Nephron (organoid): ENCODE data around the gene BET1L.
"Not testable (repeated sequence)": the region's sequence is repeated elsewhere in the genome, so short reads cannot be mapped to it uniquely, and the experiment has no call there.

Source experiments
- H3K27ac Mint-ChIP-seq, 3 experiments: 2 replicates each; pipeline ENCODE4 v1.8.0; 2020; ENCODE audit warnings: mixed read lengths in 3 of 3, mild to moderate bottlenecking in 2 of 3, moderate library complexity in 1 of 3
- H3K27me3 Mint-ChIP-seq: 2 replicates; pipeline ENCODE4 v1.8.0; 2021; ENCODE audit warnings: low read depth, mild to moderate bottlenecking, moderate library complexity, mixed read lengths
- H3K36me3 Mint-ChIP-seq: 2 replicates; pipeline ENCODE4 v1.8.0; 2020; ENCODE audit warnings: low read depth, mixed read lengths
- H3K4me1 Mint-ChIP-seq: 2 replicates; pipeline ENCODE4 v1.8.0; 2020; ENCODE audit warnings: mixed read lengths
- H3K4me3 Mint-ChIP-seq, 3 experiments: 2 replicates each; pipeline ENCODE4 v1.8.0; 2020; ENCODE audit warnings: mild to moderate bottlenecking in 3 of 3, mixed read lengths in 3 of 3, moderate library complexity in 2 of 3
- H3K9me3 Mint-ChIP-seq: 2 replicates; pipeline ENCODE4 v1.8.0; 2020; ENCODE audit warnings: mixed read lengths
- TF ChIP-seq, protein P1 (sequence below), 3 experiments: fragments of 200-600 bp; sonication (generic); IDR thresholded peaks; one replicate each; pipeline ENCODE4 v1.5.0; 2021; ENCODE audit warnings: antibody characterized with exemption in 3 of 3; ENCODE audit not compliant: unreplicated experiment in 3 of 3

Gene BET1L

DNA sequence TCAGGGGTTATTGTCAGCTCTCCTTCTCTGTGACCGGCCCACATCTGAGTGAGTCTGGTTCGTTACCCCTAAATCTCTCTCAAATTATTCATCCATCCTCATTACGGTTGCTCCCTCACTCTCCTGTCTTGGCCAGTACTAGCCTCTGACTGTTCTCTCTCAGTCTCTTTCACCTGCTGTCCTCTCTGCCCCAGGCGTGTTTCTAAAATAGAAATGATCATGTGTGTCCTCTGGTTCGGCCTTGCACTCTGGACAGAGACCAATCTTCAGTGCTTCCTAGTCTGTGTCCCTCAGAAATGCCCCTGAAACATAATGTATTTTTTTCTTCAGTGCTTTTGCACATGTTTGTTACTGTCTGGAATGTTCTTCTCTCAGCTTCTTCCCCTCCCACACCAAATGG, 34.4 kb upstream of the BET1L start:
- TF ChIP-seq, protein P1, sequence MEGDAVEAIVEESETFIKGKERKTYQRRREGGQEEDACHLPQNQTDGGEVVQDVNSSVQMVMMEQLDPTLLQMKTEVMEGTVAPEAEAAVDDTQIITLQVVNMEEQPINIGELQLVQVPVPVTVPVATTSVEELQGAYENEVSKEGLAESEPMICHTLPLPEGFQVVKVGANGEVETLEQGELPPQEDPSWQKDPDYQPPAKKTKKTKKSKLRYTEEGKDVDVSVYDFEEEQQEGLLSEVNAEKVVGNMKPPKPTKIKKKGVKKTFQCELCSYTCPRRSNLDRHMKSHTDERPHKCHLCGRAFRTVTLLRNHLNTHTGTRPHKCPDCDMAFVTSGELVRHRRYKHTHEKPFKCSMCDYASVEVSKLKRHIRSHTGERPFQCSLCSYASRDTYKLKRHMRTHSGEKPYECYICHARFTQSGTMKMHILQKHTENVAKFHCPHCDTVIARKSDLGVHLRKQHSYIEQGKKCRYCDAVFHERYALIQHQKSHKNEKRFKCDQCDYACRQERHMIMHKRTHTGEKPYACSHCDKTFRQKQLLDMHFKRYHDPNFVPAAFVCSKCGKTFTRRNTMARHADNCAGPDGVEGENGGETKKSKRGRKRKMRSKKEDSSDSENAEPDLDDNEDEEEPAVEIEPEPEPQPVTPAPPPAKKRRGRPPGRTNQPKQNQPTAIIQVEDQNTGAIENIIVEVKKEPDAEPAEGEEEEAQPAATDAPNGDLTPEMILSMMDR (IDR thresholded peaks at IDR 0.05; ENCODE audit: unreplicated experiment in 3 of 3) = no peak
- Mint-ChIP-seq H3K36me3 (peaks cover 48% of the 10 kb centered on the region), H3K27ac (peak overlapping the region in 1 of 3 experiments; percentile 67), H3K9me3 (no peaks in the 10 kb centered on the region), H3K4me1 (peaks cover 16% of the 10 kb centered on the region), H3K4me3 (peak overlapping the region; percentile 19 to 26 (median 26)), H3K27me3 (no peaks in the 10 kb centered on the region)

DNA sequence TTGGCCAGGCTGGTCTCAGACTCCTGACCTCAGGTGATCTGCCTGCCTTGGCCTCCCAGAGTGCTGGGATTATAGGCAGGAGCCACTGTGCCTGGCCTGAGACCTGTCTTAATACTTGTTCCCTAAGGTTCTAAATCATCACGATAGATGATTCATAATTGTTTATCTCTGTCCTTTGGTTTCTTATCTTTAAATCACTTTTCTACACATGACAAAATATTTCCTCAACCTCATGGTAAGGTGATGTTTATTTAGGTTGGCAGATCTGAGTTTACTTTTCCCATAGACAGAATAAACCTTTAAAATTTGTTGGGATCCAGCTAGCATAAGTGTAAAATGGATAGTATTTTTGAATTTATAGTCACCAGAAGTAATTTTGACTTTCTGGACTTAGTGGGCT, 33.1 kb upstream of the BET1L start:
- H3K27me3 Mint-ChIP-seq = no peaks in the 10 kb centered on the region
- TF ChIP-seq, protein P1 (IDR thresholded peaks at IDR 0.05; ENCODE audit: unreplicated experiment in 3 of 3) = no peak
- no peak overlapping the region for H3K27ac Mint-ChIP-seq
- peaks cover 21% of the 10 kb centered on the region for H3K4me1 Mint-ChIP-seq
- H3K36me3 Mint-ChIP-seq = peaks cover 35% of the 10 kb centered on the region
- H3K4me3 Mint-ChIP-seq = no peak overlapping the region
- H3K9me3 Mint-ChIP-seq = no peaks in the 10 kb centered on the region

DNA sequence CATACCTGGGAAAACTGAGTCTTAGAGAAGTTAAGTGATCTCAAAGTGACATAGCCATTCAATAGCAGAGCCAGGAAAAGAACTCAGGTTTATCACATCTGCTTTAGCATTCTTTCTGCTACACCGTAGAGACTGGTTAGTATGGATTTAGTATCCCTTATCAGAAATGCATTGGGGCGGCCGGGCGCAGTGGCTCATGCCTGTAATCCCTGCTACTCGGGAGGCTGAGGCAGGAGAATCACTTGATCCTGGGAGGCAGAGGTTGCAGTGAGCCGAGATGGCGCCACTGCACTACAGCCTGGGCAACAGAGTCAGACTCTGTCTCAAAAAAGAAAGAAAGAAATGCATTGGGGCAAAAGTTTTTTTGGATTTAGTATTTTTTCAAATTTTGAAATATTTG, 31.1 kb upstream of the BET1L start:
- H3K4me3 Mint-ChIP-seq = peak overlapping the region; percentile 98 to 100 (median 99)
- H3K9me3 Mint-ChIP-seq, H3K27me3 Mint-ChIP-seq: not testable (repeated sequence)
- H3K4me1 Mint-ChIP-seq = peaks cover 24% of the 10 kb centered on the region
- peak overlapping the region in 1 of 3 experiments; percentile 99 for H3K27ac Mint-ChIP-seq
- peaks cover 25% of the 10 kb centered on the region for H3K36me3 Mint-ChIP-seq

DNA sequence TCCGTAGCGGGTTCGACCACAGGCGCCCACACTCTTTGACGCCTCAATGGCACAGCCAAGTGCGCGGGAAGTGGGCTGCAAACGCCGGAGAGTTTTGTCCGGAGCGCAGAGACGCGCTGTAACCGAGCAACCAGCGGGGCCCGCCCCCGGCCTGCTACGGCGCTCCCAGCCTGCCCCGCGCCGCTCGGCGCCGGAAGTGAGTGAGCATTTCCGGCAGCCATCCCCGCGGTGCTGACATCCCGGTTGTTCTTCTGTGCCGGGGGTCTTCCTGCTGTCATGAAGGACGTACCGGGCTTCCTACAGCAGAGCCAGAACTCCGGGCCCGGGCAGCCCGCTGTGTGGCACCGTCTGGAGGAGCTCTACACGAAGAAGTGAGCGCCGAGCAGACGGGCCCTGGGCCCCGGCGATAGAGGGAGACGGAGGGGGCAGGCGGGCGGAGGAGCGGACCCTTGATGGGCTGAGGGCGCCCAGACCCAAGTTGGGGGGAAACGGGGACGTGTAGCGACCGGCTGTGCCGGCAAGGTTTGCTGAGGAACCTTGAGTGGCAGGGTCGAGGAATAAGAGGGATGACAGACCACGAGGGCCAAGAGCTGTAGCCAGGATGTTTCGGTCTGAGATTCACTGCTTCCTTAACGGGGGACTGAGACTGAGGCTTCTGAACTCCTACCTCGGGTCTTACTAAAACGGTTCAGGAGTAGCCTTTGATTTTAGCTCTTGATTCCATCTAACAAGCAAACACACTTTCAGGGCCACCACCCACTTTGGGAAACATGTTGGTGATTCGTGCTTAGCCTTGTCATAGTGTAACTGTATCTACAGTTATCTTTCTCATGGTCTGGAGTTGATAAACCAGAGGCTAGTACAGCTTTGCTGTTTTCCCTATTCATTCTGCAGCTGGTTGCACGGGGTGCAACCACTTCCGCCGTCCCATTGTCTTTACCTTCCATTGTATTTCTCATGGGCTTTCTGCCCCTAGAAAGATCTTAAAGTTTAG, 29.9 kb upstream of the BET1L start, which contains the start of gene PSMD13:
TSS of gene PSMD13 (plus strand) at position 203 of the 994 bp plus-strand sequence. CDS start at position 277, 74 bp downstream.
- TF ChIP-seq, protein P1 (IDR thresholded peaks at IDR 0.05; ENCODE audit: unreplicated experiment in 3 of 3) = peak in 1 of 3 experiments; percentile 6
- Mint-ChIP-seq H3K4me1 (peaks cover 23% of the 10 kb centered on the region), H3K27ac (peak within 1 kb of the TSS; percentile 95 to 99 (median 96)), H3K27me3 (no peaks in the 10 kb centered on the region), H3K4me3 (peak within 1 kb of the TSS; percentile 98 to 100 (median 99)), H3K9me3 (no peaks in the 10 kb centered on the region), H3K36me3 (peaks cover 23% of the 10 kb centered on the region)

DNA sequence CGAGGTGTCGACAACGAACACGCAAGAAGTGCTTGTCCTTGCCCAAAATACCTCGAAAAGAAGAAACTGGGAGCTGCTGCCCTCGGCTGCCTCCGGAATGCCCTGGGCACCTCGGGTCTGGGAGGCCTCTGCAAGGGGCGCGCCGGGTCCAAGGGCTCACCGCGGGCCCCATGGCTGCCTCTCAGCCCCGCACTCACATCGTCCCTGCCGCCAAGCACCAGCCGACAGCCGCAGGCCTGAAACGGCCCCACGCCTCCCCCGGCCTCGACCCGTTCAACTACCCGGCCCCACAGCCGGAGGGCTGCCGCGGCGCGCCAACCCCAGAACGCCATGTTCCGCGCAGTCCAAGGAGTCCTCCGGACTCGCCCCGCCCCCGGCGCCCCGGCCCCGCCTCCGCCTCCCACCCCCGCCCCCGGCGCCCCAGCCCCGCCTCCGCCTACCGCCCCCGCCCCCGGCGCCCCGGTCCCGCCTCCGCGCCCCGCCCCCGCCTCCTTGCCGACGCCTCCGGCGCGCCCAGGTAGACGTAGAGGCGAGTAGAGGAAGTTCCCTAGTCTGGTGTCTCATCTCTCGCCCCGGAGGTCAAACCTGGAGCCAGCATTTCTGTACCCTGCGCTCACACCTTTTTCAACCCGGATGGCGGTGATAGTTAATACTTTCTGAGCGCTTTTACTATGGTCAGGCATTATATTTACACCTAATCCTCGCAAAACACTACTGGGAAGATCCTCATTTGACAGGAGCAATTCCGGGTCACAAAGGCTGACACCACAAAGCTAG, 29.0 kb upstream of the BET1L start, which contains the start of gene SIRT3:
TSS of gene SIRT3 (minus strand) at position 346 of the 777 bp plus-strand sequence. CDS start at position 332, 14 bp downstream.
- Mint-ChIP-seq H3K27ac (peak within 1 kb of the TSS; percentile 95 to 99 (median 96)), H3K4me3 (peak within 1 kb of the TSS; percentile 98 to 100 (median 99)), H3K27me3 (no peaks in the 10 kb centered on the region), H3K4me1 (peaks cover 17% of the 10 kb centered on the region), H3K36me3 (peaks cover 14% of the 10 kb centered on the region), H3K9me3 (no peaks in the 10 kb centered on the region)
- TF ChIP-seq, protein P1 (IDR thresholded peaks at IDR 0.05; ENCODE audit: unreplicated experiment in 3 of 3) = peak; percentile 12 to 26 (median 13)

DNA sequence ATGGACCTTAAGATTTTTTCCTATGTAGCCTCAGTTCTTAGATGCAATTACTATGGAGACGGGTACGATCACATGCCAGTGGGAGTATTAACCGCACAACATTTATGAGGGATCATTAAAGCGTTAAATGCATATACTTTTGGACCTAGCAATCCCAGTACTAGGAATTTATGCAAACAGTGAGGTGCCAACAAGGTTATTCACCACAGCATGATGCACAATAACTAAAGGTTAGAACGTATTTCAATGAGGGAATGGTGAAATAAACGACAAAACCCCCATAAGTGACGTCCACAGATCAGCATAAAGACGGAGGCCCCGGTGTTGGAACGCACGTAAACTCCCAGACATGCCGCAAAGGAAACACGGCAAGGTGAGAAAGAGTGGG, 28.4 kb upstream of the BET1L start:
- Mint-ChIP-seq H3K36me3 (peaks cover 13% of the 10 kb centered on the region), H3K27me3 (no peaks in the 10 kb centered on the region), H3K4me1 (peaks cover 17% of the 10 kb centered on the region), H3K27ac (peak overlapping the region; percentile 95 to 99 (median 96)), H3K4me3 (peak overlapping the region; percentile 90 to 98 (median 95)), H3K9me3 (no peaks in the 10 kb centered on the region)
- TF ChIP-seq, protein P1 (IDR thresholded peaks at IDR 0.05; ENCODE audit: unreplicated experiment in 3 of 3) = no peak
